ENCODE results near the gene BBS4. TPM values are rescaled to one million over a fixed set of nuclear protein-coding genes. Genes with fewer than 3 reads are reported as not detected.

The BBS4 gene
- total RNA-seq, result 10.9 and 15.1 TPM in 2 replicates

GRCh38 chr15:72685925-72686794 is at the start of gene BBS4, which contains the start of gene HIGD2B:
Gene BBS4, plus strand, starts transcription at chr15:72686207. Its CDS starts 21 bp downstream, at chr15:72686228.
Gene HIGD2B, minus strand, starts transcription at chr15:72686182. Its CDS starts 9,808 bp downstream, at chr15:72676374.

DNA sequence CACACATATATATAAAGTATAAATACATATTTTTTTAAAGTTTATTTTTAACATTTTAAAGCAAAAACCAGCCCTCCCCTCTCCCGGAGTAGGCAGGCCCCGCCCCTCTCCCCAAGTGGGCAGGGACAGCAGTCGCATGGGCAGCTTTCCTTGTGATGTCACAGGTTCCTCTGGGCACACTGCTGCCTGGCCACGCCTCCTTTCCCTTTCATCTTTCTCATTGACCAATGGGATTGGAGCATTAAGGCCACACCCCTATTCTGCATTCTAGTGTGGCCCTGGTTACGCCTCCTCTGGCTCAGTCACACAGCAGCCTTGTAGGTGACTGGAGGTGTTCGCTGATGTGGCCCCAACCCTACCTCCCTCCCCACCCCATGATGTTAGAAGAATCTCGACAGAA is 31.6 kb upstream of the BBS4 start, which contains the start of gene GOLGA6B:
Gene GOLGA6B, plus strand, starts transcription at position 301 of the 400 bp plus-strand sequence. Its CDS starts 41 bp downstream, at position 342.

DNA sequence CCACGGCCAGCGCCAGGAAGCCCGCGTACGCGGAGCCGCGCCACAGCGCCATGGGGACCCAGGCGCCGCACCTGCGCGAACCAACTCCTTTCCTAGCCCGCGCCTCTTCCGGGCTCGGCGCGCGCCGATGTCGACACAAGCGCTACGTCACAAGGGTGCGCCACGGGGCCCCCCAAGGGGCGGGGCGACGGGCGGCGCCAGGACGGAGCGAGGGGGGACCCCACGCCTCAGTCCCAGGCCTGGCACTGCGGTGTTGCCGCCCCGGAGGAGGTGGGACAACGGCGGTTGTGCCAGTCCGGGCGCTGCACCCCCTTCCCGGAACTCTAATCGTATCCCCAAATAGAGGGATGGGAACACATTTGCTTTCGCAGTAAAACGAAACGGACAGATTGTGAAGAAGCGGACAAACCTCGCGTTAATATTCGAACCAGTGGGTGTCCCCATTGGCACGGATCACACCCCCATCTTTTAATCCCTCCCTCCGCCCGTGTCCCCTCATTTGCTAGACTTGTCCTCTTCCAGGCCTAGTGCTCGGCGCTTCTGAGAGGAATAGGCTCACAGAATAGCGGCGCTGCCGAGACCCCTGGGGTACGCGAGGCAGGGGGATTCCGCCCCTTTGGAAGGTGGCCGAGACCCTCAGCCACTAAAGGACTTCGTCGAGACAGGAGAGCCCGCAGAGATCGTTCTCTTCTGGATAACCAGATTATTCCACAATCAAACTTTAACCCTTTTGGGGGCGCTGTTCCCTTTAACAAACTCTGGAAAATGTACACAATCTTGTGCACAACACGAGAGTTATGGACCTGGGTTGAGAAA is 97.8 kb downstream of the BBS4 start, which contains the start of gene ADPGK:
Gene ADPGK, minus strand, starts transcription at position 119 of the 816 bp plus-strand sequence. Its CDS starts 67 bp downstream, at position 52.

Small RNA genes within 50 kb of the gene (small RNA-seq; reads per million reads assigned to genes)
- not detected for gene RN7SL853P

Other genes with a start within 250 kb of the BBS4 start
- gene ARIH1, start 211.9 kb upstream of the BBS4 start, total RNA-seq, result 22.0 and 24.0 TPM in 2 replicates
- not detected in 2 replicates for gene GOLGA6B, start 31.5 kb upstream of the BBS4 start, total RNA-seq
- gene HIGD2B, start within 50 bp of the BBS4 start, total RNA-seq, result not detected in 2 replicates
- gene ADPGK, start 97.6 kb downstream of the BBS4 start, total RNA-seq, result 50.3 and 54.9 TPM in 2 replicates

Data from subcutaneous preadipocyte (primary cell).